HepG2 (cell line): ENCODE results near the gene CYB5D1. TPM values are rescaled to one million over a fixed set of nuclear protein-coding genes. Genes with fewer than 3 reads are reported as not detected.

Experiments used
- CBX2 ChIP-seq, 2 experiments: fragments of 200-600 bp in 1 of 2; sonication (generic); formaldehyde crosslinking in 1 of 2; IDR thresholded peaks; 2 replicates each; pipeline versions ENCODE4 v1.7.0 to v1.8.1; 2018 to 2022; ENCODE audit warnings: low read depth in 2 of 2, low read length in 1 of 2, mild to moderate bottlenecking in 1 of 2, missing genetic modification reagents in 1 of 2
- MLLT10 ChIP-seq: sonication (generic); formaldehyde crosslinking; IDR thresholded peaks from 2 replicates; pipeline ENCODE4 v1.4.0; 2020; ENCODE audit warnings: missing genetic modification reagents
- MLXIP ChIP-seq: sonication (generic); formaldehyde crosslinking; IDR thresholded peaks from 2 replicates; pipeline ENCODE4 v1.9.0; 2021; ENCODE audit warnings: missing genetic modification reagents, borderline replicate concordance
- NFKBIZ ChIP-seq: IDR thresholded peaks from 2 replicates; pipeline ENCODE4 v1.6.1; 2018; ENCODE audit warnings: missing genetic modification reagents, missing compliant biosample characterization
- REST ChIP-seq, 2 experiments: IDR thresholded peaks; 2 replicates each; pipeline ENCODE4 v1.6.1; 2011 to 2012; ENCODE audit warnings: low read length in 2 of 2, borderline replicate concordance in 1 of 2, low read depth in 1 of 2, mild to moderate bottlenecking in 1 of 2, moderate library complexity in 1 of 2
- TBX3 ChIP-seq: fragments of 450-650 bp; IDR thresholded peaks from 2 replicates; pipeline ENCODE4 v1.6.1; 2017; ENCODE audit warnings: antibody characterized with exemption, mild to moderate bottlenecking, inconsistent platforms, borderline replicate concordance
- ZHX2 ChIP-seq, 2 experiments: sonication (generic) in 1 of 2; formaldehyde crosslinking in 1 of 2; IDR thresholded peaks; 2 replicates each; pipeline versions ENCODE4 v1.6.1 to v1.9.0; 2014 to 2022; ENCODE audit warnings: antibody characterized with exemption in 1 of 2, borderline replicate concordance in 1 of 2, inconsistent platforms in 1 of 2, low read depth in 1 of 2, missing genetic modification reagents in 1 of 2
- ZNF687 ChIP-seq: sonication (generic); formaldehyde crosslinking; IDR thresholded peaks from 2 replicates; pipeline ENCODE4 v1.5.1; 2020; ENCODE audit warnings: mild to moderate bottlenecking, missing genetic modification reagents, moderate library complexity
- ZSCAN29 ChIP-seq: sonication (generic); formaldehyde crosslinking; conservative IDR thresholded peaks from 2 replicates; pipeline ENCODE4 v1.4.0; 2020; ENCODE audit warnings: mild to moderate bottlenecking, missing genetic modification reagents
- polyA plus RNA-seq, 8 experiments: library from polyadenylated mRNA; depleted of rRNA in 3 of 8; stranded (reverse) in 7 of 8; unstranded in 1 of 8; fragments of >200 nt; fragmentation: Illumina TruSeq in 4 of 8; extraction: Trizol in 4 of 8; gene quantifications; 2 replicates each; pipeline versions ENCODE4 v1.2.1 to v1.2.3, GENCODE V29; 2011 to 2016; ENCODE audit warnings: low read depth in 4 of 8, missing spikeins in 1 of 8, mixed read lengths in 1 of 8; ENCODE audit not compliant: insufficient read depth in 1 of 8
- total RNA-seq, 5 experiments: library from RNA; depleted of rRNA; stranded (reverse); fragments of >200 nt; fragmentation: Illumina TruSeq; extraction: Trizol; gene quantifications; 2 replicates each; pipeline ENCODE4 v1.2.3, GENCODE V29; 2016; ENCODE audit warnings: low read depth in 1 of 5

CYB5D1 gene
- total and polyA plus RNA-seq, 2 of the 13 experiments (the other 11 are each of a cell fraction or from before 2014, with no cell fraction given), result 8.9 to 17.0 TPM

- TF ChIP-seq REST (IDR thresholded peaks at IDR 0.05; ENCODE audit: borderline replicate concordance in 1 of 2, low read depth in 1 of 2, low read length in 2 of 2), result no peak
- TF ChIP-seq NFKBIZ (CRISPR knock-in tag), result 0 out of 2 replicates have a peak, but pooled peaks have one; percentile 48
- TF ChIP-seq ZHX2 (IDR thresholded peaks at IDR 0.05; ENCODE audit: low read depth), result peak; percentile 54; the same call in 1 of the 2 replicates
- TF ChIP-seq ZHX2 (CRISPR knock-in tag; IDR thresholded peaks at IDR 0.05; ENCODE audit: borderline replicate concordance), result no peak
- no peak for TF ChIP-seq ZSCAN29 (CRISPR knock-in tag)
- TF ChIP-seq ZNF687 (CRISPR knock-in tag), result peak; percentile 62
- TF ChIP-seq MLLT10, result no peak
- no peak for TF ChIP-seq MLXIP
- TF ChIP-seq TBX3, result no peak
- no peak for TF ChIP-seq CBX2 (IDR thresholded peaks at IDR 0.05; ENCODE audit: low read depth, low read length)
- TF ChIP-seq CBX2 (CRISPR knock-in tag; IDR thresholded peaks at IDR 0.05; ENCODE audit: low read depth), result no peak
Observed at GRCh38 chr17:7851438-7852261, 6.2 kb upstream of the CYB5D1 start (continued).
